HG03442 (cell line): Measurements from ENCODE around the gene STRADB.
"Not testable (repeated sequence)": the region's sequence is repeated elsewhere in the genome, so short reads cannot be mapped to it uniquely, and the experiment has no call there.

ENCODE experiments used
- ATAC-seq: cut with Tn5 transposase; IDR thresholded peaks from one replicate; pipeline ENCODE4 v1.9.1; 2021; ENCODE audit warnings: mild to moderate bottlenecking, moderate library complexity; ENCODE audit not compliant: unreplicated experiment

Gene STRADB, protein sequence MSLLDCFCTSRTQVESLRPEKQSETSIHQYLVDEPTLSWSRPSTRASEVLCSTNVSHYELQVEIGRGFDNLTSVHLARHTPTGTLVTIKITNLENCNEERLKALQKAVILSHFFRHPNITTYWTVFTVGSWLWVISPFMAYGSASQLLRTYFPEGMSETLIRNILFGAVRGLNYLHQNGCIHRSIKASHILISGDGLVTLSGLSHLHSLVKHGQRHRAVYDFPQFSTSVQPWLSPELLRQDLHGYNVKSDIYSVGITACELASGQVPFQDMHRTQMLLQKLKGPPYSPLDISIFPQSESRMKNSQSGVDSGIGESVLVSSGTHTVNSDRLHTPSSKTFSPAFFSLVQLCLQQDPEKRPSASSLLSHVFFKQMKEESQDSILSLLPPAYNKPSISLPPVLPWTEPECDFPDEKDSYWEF

DNA sequence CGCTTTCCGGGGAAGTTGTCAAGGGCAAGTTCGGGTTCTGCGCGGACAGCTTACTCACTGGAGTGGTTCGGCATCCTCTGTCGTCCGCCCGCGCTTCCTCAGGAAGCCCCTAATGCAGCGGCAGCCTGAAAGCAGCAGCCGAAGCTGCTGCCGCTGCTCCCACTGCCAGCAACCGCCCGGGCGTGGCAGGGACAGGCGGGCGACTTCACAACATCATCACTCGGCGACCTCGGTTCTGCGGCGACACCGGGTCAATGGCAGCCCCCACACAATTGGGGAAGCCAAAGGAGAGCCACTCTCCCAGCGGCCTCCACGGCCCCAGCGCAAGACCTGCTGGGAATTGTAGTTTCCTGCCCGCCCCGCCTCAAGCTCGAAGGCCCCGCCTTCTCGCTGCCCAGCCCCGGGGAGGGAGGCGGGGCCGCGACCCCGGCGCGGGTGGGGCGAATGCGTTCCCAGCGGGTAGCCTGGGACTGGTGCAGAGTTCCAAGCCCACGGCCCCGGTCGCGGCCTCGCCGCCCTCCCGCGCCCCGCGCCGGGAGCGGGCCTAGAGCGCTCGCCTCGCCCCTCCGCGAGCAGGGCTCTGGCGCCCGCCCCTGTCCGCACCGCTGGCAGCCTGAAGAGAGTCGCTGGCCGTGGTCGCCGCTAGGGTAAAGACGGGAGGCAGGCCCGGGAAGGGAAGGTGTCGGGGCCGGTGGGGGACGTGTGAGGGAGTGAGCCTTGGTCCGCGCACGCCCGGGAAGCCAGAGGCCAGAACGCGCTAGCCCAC, at the start of gene STRADB, which contains the start of gene TRAK2:
STRADB (plus strand) TSS at position 449 of the 766 bp plus-strand sequence. CDS start 3,101 bp downstream, outside the sequence.
TRAK2 (minus strand) TSS at position 167 of the 766 bp plus-strand sequence. CDS start 30,951 bp downstream, outside the sequence.
- ATAC-seq, result peak; percentile 94

DNA sequence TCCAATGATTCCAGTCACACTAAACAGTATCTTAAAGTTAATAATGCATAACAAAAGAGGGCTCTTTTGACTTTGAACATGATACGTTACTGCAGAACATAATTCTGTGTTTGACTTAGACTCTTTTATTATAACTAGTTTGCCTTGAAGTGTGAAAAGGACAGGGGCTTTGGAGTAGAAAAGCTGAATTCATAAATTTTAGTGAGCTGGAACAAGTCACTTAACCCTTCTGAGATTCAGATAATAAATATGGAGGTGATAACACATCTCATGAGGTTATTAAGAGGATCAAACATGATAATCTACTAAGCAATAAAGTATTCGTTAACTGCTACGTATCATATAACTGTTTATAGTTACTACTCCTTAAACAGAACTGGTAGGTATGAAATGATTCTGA, 49.7 kb upstream of the STRADB start:
- no peak for ATAC-seq

DNA sequence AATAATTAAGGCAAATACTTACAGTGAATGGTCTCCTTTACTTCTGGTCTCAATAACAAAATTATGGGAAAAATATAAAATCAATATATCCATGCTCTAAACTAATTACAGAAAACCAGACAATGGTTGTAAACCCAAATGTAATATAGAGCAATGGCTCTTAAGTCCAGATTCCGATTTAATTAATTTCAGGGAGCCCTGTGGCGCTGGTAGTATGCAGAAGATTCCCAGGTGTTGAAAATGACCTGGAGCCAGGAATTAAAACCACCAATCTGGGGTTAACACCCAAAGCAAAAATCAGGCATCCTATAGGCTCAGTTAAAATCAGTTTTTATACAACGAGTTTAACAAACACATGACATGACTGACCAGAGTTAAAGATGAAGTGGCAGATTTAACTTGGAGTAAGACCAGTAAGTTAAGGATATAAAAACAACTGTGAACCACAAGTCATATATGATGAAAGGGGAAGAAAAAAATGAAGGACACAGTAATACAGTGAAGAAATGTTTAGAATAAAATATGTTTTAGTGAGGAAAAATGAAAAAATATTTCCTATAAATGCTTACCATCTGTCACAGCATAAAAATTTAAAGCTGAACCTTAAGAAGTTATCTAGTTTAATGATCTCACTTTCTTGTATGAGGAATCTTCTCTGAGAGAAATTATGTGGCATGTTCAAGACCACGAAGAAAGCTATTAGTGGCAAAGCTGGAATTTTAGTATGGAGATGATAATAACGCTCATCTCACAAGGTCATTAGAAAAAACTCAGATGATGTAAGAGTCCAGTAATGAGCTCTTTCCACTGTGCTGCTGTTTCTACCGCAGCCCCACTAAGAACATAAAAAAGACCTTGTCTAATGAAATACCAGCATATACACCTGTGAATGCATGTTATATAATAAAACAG, 48.6 kb upstream of the STRADB start:
- ATAC-seq, result no peak

DNA sequence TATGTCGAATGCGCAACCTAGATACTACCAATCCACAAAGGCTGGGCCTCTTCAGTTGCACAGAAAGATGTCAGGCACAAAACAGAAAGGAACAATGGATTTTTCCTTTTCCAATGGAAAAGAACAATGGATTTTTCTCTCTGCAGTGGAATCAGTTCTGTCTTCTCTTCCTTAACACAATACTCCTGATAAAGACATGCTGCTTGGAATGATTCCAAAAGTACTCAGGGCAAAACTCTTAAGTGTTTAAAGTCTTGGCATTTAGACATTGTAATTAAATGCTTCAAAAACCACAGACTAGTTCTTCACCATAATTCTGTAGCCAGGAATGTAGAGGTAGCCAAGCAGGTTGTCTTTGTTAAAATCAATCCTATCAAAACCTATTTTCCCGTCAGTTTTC, 47.7 kb upstream of the STRADB start:
- ATAC-seq, result no peak

DNA sequence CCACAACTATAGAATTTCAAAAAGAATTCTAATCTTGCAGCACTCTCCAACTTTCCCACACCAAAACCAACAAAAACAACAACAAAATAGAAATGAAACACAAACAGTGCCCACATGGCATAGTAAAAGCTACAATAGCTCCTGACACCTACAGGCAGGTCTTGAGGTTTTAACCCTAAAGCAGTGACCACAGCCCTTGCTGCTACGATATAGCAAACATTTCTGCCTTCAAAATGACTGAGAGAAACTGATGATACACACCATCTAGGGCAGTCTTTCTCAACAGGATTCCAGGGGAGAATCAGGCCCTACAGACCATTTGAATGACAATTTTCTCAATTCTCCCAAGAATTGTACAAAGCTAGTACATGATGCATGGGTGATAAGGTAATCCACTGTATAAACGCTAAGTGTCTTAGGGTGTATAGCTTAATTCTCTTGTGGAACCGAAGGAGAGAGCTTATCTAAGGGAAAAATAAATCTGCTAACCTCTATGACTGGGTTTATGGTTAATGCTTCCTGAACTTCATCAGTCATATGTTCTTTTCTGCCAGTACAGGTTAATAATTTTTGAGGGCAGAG, 46.8 kb upstream of the STRADB start:
- ATAC-seq, result no peak

DNA sequence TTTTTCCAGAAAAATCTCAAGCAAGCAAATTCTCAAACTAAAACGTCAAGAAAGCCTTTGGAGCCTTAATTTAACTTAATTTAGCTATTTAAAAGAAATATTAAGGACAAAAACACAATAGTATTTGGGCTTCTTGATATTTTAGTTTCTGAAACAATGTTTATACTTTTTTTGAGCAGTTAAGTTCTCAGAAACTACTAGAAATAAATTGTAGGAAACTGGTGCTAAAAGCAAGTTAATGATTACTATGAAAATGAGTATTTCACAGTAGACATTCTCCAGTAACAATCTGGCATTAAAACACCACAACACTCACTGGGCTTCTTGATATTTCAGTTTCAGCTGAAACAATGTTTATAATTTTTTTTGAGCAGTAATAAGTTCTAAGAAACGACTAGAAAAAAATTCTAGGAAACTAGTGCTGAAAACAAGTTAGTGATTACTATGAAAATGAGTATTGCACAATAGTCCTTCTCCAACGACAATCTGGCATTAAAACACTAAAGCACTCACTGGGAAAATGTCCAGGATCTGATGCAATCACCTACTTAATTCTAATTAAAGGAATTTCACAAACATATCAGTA, 45.4 kb upstream of the STRADB start:
- no peak for ATAC-seq

DNA sequence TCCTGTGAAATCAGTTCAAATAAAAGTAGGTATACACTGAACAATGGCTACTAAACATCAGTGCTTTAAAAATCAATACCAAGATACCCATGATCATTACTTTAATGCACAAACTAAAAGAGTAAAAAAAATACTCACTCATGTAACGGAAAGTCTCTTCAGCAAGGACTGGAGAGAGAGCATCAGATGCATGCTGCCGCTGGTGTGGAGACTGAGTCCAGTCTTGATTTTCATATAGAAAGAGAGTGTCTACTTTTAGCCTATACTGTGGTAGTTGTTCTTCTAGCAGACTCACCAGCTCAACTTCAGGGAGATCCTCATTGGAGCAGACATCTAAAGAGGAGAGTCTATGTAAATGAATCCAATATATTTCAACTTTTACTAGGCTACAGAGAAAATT, 44.3 kb upstream of the STRADB start:
- ATAC-seq, result no peak

DNA sequence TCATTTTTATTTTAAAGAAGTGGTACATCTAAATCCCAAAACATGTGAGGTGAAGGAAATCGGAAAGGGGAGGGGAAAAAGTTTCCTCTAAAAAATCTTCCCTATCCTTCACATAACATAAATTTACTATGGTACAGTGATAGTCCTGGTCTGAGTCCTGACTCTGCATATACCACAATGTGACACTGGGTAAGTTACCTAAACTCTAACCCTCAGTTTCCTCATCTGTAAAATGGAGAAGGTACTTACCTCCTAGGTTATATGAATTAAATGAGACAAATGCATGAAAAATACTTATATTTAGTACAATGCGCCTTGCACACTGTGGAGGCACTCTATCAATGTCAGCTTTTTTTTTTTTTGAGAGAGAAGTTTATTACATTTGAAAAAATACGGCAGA, 42.6 kb upstream of the STRADB start:
- ATAC-seq, result no peak

DNA sequence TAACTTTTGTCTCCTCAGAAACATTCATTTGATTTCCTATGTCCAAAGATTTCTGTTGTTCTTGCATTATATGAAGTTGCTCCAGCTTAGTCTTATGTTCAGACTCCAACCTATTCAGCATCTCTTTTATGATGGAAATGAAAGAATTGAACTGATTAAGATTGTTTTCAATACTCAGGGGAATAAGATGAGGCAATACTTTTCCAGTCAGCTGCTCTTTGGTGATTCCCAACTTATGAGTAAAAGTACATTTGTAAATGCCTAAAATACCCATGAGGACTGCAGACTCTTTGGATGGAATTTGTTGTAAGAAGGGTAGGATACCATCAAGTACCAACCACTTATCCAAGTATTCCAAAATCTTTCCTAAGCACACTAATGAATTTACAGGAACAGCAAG, 40.1 kb upstream of the STRADB start:
- ATAC-seq, result no peak

DNA sequence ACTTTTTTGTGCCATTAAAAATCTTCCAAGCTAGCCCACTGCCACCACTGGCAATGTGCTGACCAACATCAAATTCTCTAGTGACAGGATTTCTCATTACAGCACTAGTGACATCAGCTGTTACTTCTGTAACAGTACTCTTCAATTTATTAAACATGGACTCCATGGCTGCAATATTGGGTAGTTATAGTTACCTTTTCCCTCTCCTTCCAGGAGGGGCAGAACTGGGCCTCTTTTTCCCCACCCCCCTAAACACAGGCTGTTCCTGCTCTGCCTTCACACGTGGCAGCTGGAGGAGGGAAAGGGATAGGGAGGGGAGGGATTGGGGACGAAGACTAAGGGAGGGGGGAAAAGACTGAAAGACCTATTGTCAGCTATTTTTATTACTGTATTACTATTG, 38.4 kb upstream of the STRADB start:
- no peak for ATAC-seq

DNA sequence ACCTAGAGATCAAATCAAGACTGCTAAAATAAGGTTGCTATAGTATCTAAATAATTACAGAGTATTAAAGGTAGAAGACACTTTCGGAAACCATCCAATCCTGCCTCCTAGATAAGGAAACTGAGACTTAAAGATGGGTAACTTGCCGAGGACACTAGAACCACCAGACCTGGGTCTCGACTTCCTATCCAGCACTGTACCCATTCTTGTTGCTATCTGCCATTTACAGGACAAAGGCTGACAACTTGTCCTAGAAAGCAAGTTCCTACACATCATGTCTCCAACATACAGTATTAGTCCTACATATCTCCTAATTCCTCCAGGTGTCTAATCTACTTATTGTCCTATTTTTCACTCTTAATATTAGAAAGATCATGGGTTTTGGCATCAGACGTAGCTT, 38.0 kb upstream of the STRADB start:
- no peak for ATAC-seq

DNA sequence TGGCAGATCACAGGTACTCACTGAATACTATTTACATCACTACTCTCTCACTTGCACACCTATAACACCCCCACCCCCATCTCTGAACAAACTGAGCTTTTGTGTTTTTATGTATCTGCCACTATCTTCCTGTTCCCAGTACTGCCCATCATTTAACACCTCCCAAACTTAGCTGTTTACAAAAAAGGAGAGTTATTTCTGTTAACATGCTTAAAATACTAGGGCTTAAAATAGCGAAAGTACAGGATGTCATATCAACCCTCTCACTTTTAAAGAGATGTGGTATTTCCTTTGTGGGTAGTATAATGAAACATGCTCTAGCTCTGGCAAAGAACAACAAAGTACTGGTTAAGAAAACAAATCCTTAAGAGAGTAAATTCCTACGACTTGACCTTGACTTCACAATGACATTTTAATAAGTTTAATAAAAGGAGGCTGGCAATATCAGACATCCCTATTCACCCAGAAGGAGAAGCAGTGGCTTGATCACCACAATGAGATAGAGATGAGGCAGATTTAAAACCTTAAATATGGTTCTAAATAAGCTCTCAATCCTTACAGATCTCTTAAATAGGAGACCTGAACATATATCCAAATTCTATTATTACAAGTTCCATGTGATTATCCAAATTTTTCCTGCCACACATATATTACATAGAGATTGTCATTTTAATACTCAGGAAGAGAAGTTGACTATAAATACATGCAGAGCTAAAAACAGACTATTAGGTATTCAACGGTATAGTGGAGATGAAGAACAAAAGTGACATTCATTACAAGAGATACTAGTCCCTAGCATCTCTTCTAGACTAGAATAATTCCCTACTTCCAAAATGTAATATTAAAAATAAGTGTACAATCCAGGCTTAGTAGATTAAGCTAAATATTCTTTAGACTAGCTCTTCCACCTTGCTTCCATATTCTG, 37.2 kb upstream of the STRADB start:
- no peak for ATAC-seq

DNA sequence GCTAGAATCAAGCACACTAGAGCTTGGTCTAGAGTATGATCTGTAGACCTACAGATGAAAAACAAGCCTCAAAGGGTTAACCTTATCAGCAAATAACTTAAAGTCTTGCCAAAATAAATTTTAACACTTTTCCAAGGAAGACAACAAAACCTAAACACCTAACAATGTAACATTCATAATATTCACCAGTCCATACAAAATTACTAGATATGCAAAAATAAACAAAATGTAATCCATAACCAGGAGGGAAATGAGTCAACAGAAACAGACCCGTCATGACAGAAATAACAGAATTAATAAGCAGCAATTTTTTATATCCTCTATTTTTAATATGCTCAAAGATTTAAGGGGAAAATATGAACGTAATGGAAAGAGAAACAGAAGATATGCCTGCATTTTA, 36.4 kb upstream of the STRADB start:
- ATAC-seq, result no peak

DNA sequence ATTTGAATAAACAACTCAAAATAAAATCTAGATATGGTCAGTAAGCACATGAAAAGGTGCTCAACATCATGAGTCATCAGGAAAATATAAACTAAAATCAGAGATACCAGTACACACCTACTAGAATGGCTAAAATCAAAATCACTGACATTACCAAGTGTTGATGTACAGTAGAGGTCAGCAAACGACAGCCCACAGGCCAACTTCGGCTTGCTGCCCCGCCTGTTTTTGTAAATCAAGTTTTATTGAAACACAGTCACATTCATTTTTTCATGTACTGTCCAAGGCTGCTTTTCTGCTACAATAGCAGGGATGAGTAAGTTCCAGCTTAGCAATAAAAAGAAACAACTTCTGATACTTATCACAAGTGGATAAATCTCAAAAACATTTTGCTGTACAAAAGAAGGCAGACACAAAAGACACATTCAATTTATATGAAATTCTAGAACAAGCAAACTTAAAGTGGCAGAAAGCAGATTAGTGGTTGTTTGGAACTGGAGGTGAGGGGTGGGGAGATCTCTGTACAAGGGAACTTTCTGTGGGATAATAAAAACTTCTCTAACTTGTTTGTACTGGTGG, 32.4 kb upstream of the STRADB start:
- ATAC-seq, result no peak

DNA sequence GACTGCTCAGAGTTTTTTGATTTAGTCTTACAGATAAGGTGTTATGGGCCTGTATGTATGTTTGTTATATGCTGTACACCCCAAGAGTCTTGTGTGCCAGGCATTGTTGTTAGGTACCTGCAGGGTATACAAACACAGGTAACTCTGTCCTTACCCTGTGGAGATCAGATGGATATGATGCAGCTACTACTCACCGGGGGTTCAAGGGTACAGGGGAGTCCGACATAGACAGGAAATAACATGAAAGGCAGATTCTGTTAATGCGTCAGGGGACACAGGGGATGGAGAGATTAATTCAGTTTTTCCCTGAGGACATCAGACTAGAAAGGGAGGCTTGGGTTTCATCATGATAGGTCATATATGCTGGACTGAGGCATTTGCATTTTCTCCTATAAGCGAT, 31.6 kb upstream of the STRADB start:
- no peak for ATAC-seq

DNA sequence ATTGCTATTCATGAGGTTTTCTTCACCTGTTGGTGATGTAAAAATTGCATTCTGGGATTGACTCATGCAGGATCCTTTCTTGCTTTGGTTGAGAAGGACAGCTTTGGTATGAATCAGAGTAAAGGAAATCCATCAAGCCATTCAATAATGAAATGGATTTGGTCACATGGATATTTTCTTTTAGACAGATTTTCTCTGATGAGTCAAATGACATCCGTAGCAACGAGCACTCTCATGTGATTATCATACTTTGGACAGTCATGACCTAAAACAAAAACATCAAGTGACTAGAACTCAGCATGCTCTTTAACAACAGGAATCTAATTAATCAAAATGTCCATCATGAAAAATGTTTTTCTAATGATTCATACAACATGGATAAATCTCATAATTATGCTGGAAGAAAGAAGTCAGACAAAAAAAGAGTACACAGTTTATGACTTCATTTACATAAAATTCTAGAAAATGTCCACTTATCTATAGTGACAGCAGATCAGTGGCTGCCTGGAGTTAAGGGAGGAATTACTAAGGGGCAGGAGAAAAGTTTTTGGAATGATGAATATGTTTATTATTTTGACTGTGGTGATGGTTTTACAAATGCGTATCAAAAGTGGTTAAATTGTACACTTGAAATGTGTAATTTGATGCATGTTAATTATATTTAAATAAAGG, 31.0 kb upstream of the STRADB start:
- no peak for ATAC-seq

DNA sequence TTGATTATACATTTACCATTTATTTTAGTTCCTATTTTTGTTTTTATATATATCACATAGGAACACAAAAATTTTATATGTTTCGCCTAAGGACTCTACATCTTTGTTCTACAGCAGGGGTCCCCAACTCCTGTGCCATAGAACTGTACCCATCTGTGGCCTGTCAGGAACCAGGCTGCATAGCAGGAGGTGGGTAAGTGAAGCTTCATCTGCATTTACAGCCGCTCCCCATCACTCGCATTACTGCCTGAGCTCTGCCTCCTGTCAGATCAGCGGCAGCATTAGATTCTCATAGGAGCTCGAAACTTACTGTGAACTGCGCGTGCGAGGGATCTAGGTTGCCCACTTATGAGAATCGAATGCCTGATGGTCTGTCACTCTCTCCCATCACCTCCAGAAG, 25.6 kb upstream of the STRADB start:
- no peak for ATAC-seq

DNA sequence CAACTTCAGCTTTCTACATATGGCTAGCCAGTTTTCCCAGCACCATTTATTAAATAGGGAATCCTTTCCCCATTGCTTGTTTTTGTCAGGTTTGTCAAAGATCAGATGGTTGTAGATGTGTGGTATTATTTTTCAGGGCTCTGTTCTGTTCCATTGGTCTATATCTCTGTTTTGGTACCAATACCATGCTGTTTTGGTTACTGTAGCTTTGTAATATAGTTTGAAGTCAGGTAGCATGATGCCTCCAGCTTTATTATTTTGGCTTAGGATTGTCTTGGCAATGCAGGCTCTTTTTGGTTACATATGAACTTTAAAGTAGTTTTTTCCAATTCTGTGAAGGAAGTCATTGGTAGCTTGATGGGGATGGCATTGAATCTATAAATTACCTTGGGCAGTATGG, 23.2 kb upstream of the STRADB start:
- ATAC-seq, result not testable (repeated sequence)
